ENCODE measurements around the gene CARD10.
"Not testable (repeated sequence)": the region's sequence is repeated elsewhere in the genome, so short reads cannot be mapped to it uniquely, and the experiment has no call there.

Gene CARD10

GRCh38 chr22:37552524-37553163, 33.4 kb upstream of the CARD10 start:
- DNase-seq, result no peak

- DNase-seq, result no peak
Measured at GRCh38 chr22:37551981-37552380, 32.8 kb upstream of the CARD10 start.

- DNase-seq, result not testable (repeated sequence)
Measured at GRCh38 chr22:37550921-37551320, 31.7 kb upstream of the CARD10 start.

DNA sequence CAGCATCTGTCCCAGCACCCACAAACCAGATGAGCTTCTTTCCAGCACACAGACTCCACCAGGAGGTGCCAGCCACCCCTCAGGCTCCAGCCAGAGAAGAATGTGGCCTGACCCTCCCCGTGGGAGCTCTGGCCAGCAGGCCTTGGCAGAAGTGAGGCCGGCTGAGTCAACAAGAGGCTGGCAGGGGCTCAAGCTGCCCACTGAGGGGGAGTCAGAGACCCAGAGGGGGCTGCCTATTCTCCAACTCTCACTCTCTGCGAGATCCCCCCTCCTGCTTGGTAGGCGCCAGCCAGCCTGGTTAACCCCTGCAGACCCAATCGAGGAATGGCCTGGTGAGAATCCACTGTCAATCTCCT, 30.5 kb upstream of the CARD10 start:
- no peak for DNase-seq

DNA sequence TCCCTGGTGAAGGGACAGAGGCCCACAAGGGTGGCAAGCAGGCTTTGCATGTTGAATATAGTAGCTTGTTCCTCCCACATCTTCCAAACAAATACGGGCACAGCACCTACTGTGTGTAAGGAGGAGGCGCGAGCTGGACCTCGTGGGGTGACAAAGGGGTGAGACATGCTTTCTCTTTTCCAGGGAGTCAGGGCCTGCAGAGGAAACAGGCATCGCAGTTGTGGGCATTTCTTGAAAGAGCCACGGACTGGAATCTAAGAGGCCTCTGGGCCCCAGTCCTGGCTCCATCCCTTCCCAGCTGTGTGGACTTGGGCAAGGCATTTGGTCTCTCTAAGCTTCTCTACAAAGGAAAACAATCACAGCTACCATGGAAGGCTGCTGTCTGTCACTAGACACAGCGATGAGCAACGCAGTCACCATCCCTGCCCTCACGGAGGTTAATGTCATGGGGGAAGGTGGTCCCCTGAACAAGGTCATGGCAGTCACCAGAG, 28.1 kb upstream of the CARD10 start:
- DNase-seq, result no peak

- DNase-seq, result no peak
Measured at GRCh38 chr22:37546437-37547250, 27.4 kb upstream of the CARD10 start.

GRCh38 chr22:37545703-37546436, 26.7 kb upstream of the CARD10 start:
- no peak for DNase-seq

- peak; percentile 75 to 82 for DNase-seq
Measured at GRCh38 chr22:37544955-37545702, 25.9 kb upstream of the CARD10 start.

- no peak for DNase-seq
Measured at GRCh38 chr22:37542959-37543358, 23.7 kb upstream of the CARD10 start.

DNA sequence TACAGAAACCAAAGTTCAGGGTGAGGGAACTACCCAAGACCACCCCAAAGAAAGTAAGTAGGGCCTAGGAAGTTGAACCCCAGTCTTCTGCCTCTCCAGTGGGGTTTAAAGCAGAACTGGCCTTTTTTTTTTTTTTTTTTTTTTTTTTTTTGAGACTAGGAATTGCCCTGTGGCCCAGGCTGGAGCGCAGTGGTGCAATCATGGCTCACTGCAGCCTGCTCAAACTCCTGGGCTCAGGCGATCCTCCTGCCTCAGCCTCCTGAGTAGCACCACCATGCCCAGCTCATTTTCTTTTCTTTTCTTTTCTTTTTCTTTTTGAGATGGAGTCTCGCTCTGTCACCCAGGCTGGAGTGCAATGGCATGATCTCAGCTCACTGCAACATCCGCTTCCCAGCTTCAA, 23.2 kb upstream of the CARD10 start:
- DNase-seq, result not testable (repeated sequence)

DNA sequence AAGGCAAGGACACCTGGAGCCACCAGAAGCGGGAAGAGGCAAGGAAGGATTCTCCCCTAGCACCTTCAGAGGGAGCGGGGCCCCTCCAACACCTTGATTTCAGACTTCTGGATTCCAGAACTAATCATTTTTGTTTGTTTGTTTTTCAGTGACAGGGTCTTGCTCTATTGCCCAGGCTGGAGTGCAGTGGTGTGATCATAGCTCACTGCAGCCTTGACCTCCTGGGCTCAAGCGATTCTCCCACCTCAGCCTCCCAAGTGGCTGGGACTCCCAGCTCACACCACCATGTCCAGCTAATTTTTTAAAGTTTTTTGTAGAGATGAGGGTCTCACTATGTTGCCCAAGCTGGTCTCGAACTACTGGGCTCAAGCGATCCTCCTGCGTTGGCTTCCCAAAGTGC, 20.6 kb upstream of the CARD10 start:
- DNase-seq, result not testable (repeated sequence)

GRCh38 chr22:37538590-37539357, 19.6 kb upstream of the CARD10 start:
- peak; percentile 94 to 96 for DNase-seq

GRCh38 chr22:37535159-37535558, 15.9 kb upstream of the CARD10 start:
- no peak for DNase-seq

- no peak for DNase-seq
Measured at GRCh38 chr22:37534445-37534844, 15.2 kb upstream of the CARD10 start.

- DNase-seq, result no peak
Measured at GRCh38 chr22:37533995-37534394, 14.8 kb upstream of the CARD10 start.

DNA sequence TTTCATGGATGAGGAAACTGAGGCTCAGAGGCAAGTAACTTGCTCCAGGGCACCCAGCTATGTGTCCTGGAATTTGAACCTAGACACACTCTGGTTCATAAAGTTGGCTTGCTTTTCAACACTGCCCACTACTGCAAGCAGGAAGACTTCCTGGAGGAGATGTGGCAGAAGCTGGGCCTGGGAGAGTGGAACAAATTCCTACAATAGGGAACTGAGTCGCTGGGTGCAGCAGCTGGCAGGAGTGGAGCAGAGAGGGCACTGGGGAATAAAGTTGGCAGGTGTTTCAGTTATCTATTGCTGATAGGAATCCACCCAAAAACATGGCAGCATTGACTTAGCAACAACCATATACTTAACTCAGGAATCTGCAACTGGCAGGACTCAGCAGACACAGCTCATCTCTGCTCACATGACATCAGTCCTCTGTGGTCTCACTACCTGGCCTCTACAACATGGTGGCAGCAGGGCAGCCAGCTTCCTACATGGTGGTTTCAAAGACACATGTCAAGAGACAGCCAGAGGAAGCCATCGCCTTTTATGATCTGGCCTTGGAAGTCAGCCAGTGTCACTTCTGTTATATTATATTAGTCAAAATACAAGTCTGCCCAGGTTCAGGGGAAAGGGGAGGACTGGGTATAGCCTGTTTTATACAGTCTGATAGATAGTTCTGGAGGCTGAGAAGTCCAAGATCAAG, 10.6 kb upstream of the CARD10 start:
- DNase-seq, result no peak

DNA sequence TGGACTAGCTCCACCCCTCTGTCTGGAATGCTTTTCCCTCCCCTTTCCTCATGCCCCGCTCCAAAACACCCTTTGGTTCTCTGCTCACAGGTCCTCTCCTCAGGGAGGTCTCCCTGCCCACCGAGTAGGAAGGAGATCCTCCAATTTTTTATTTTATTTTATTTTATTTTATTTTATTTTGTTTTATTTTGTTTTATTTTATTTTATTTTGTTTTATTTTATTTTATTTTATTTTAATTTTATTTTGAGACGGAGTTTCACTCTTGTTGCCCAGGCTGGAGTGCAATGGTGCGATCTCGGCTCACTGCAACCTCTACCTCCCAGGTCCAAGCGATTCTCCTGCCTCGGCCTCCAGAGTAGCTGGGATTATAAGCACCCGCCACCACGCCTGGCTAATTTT, 8.7 kb upstream of the CARD10 start:
- not testable (repeated sequence) for DNase-seq

- not testable (repeated sequence) for DNase-seq
Measured at GRCh38 chr22:37527081-37527752, 8.0 kb upstream of the CARD10 start.

GRCh38 chr22:37526376-37526775, 7.2 kb upstream of the CARD10 start:
- DNase-seq, result no peak

- DNase-seq, result no peak
Measured at GRCh38 chr22:37525746-37526350, 6.6 kb upstream of the CARD10 start.

Measured in activated CD4-positive, alpha-beta T cell treated with anti-CD3 and anti-CD28 coated beads, Interleukin-2, amount 50 U/mL, for 48 hours (primary cell).